HG02588 (cell line): Measurements from ENCODE around the gene NPRL2.
"Not testable (repeated sequence)": the region's sequence is repeated elsewhere in the genome, so short reads cannot be mapped to it uniquely, and the experiment has no call there.

Experiments used
- ATAC-seq: cut with Tn5 transposase; IDR thresholded peaks from one replicate; pipeline ENCODE4 v1.9.1; 2021; ENCODE audit warnings: mild to moderate bottlenecking, moderate library complexity; ENCODE audit not compliant: unreplicated experiment

NPRL2 gene

DNA sequence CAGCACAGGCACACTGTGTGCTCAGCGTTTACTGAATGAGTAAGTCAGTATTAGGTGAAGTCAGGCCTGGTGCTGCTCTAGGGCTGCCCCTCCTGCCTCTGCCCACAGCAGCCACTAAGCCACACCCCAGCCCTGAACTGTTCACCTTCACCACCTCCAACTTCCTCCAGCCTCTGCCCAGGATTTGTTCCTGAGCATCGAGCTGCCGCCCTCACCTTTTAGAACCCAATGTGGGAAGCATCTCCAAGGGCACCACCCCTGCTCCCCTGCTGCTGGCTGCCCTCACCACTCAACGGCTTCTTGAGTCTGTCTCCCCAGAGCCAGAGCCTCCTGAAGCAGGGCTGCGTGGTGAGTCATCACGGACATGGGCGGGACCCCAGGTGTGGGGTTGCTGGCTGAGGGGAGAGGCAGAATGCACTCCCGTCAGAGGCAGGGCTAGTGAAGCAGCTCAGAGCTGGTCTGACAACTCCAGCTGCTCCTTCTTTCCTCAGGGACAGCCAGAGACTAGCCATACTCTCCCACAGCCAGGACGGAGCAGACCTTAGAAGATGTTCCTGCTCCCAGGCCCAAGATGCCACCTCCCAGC lies 33.8 kb downstream of the NPRL2 start:
- ATAC-seq: no peak

DNA sequence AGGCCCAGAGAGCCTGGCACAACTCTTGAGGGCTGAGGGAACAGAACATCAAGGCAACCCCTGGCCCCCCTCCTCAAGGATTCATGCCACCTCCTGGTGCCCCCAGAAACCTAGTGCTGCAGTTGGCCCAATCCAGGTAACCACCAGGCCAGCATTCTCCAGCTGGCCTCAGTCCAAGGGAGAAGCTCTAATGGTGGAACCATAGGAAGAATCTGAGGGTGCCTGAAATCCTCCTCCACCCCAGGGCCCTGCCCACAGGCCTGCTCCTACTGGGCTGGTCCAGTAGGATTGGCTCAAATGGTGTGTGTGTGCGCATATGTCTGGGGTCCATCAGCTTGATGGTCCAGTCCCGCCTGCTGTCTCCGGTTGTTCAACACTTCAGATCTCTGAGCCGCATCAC lies 35.8 kb downstream of the NPRL2 start:
- no peak for ATAC-seq

- ATAC-seq: no peak
These were observed 36.2 kb downstream of the NPRL2 start for GRCh38 chr3:50314342-50314741.

DNA sequence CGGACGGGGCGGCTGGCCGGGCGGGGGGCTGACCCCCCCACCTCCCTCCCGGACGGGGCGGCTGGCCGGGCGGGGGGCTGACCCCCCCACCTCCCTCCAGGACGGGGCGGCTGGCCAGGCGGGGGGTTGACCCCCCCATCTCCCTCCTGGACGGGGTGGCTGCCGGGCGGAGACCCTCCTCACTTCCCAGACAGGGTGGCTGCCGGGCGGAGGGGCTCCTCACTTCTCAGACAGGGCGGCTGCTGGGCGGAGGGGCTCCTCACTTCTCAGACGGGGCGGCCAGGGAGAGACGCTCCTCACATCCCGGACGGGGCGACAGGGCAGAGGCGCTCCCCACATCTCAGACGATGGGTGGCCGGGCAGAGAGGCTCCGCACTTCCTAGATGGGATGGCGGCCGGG lies 38.5 kb downstream of the NPRL2 start:
- not testable (repeated sequence) for ATAC-seq

DNA sequence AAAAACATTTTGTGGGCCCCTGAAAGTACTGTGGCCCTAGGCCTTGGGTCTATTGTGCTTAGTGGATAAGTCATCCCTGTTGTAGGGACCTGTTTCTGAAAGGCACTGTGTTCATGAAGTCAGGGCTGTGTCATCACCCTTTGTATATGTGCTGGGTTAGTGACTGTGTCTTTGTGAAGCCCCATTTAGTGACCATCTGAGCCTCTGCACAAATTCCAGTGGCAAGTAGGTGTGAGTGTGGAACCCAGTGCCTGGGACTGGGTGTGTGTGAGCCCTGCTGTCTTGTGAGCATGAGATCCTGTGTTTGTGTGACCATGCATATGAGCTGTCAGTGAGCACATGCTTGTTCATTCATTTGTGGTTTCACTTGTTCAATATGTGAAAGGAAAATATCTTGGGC lies 46.0 kb downstream of the NPRL2 start:
- ATAC-seq: no peak

GRCh38 chr3:50303013-50303815 lies 47.4 kb downstream of the NPRL2 start, which contains the start of gene HYAL1:
Gene HYAL1 (minus strand): TSS chr3:50303574. CDS start chr3:50302956, 618 bp downstream.
- no peak for ATAC-seq

DNA sequence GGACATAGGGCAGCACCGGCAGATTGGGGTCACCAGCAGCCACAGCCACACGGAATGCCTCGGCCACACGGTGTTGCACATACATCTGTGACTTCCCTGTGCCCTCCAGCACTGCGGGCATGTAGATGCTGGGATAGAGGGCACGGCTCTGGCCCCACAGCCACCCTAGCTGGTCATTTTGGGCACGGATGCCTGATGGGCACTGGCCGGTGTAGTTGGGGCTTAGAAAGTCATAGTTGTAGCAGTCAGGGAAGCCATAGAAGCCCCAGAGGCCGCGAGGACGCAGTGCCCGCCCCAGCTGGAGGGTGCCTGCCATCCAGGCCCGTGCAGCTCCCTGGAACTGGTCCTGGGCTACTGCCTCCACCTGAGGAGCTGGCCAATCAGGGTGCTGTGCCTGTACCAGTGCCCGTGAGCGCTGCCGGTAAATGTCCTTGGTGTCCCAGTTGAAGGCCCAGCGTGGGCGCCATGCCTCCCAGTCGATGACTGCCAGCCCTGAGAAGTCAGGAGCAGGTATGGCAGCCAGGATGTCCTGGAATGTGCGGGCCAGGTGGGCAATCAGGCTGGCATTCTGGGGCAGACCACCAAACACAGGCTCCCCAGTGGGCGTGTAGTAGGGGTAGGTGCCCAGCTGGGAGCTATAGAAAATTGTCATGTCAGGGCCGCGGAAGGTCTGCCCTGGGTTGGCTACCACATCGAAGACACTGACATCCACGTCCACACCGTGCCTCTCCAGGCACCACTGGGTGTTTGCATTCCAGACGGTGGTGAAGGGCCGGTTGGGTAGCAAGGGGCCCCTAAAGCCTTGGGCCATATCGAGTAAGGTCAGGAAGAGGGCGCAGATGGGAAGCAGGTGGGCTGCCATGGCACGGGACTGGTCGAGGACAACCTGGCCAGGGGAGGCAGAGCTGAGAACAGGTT lies 48.2 kb downstream of the NPRL2 start:
- no peak for ATAC-seq

- no peak for ATAC-seq
These were observed 49.8 kb downstream of the NPRL2 start for GRCh38 chr3:50300681-50301254.

DNA sequence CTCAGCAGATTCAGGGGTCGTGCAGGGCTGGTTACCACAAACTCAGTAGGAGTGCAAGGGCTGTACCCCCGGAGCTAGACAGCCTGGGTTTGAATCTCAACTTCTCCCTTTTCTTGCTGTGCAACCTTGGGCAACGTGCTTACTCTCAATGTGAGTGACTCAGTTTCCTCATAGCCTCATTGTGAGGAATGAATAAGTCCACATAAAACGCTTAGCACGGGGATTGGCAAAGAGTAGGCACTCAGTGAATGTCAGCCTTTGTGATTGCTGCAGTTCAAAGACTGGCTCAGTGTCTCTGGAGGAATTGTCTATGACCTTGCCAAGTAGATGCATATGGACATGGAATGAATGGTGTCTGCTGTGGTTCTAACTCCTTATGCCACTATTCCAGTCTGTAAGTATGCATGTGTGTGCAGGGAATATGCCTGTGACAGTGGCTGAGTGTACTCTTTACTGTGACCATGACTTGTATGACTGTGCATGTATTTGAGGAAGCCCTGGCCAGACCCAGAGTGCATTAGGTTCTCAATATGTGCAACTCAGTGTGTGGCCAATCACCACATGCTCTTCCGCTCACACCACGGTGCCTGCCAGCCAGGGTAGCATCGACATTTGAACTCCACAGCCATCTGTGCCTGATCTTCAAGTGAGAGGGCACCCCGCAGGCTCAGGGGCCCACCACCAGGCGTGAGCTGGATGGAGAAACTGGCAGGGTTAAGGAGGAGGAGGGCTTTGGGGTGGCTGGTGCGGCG lies 50.5 kb downstream of the NPRL2 start:
- no peak for ATAC-seq

DNA sequence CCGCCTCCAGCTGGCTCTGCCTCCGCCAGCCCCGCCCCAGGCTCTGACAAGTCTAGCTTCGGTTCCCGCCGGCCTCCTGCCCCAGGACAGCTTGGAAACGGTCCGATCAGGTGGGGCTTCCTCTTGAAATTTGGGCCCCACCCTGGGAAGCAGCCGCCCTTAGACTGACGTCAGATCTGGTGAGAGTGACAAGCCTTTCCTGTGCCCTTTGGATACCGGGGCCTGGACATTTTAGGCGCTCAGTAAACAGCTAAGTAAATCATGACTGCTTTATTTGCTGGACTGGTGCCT lies 51.0 kb downstream of the NPRL2 start:
- no peak for ATAC-seq

GRCh38 chr3:50298836-50299637 lies 51.5 kb downstream of the NPRL2 start, which contains the start of the genes HYAL3 and NAA80:
Gene HYAL3 (minus strand): TSS chr3:50299405. CDS start chr3:50295602, 3,803 bp downstream.
Gene NAA80 (minus strand): TSS chr3:50299405. CDS start chr3:50297463, 1,942 bp downstream.
- peak; percentile 86 for ATAC-seq

- no peak for ATAC-seq
These were observed 52.5 kb downstream of the NPRL2 start for GRCh38 chr3:50297896-50298725.

DNA sequence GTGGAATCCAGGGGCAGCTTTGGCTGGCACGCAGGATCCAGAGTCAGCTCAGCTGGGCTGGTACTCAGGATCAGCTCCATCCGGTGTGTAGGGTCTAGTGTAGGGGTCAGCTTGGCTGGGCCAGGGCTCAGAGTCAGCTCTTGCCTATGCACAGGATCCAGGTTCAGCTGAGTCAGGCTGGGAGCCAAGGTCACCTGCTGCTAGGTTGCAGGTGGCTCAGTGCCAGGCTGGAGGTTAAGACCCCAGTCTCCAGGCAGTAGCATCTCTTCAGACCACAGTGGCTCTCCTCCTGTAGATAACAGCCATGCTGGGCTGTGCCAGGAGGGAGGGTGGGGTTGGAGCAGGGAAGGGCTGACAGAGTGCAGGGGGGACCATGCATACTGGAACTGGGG lies 53.2 kb downstream of the NPRL2 start:
- ATAC-seq: no peak
